HEK293 (cell line): ENCODE measurements around the gene CCDC149.

Experiments
- CTCF ChIA-PET: fragments of 350-600 bp; formaldehyde crosslinking; extraction: SDS; loops from one replicate; lab custom pipeline; 2021; ENCODE audit warnings: antibody characterized with exemption; lab: Yijun Ruan, JAX
- POLR2A ChIA-PET: fragments of 300-600 bp; formaldehyde crosslinking; extraction: SDS; loops from one replicate; lab custom pipeline; 2020; ENCODE audit warnings: antibody characterized with exemption, inconsistent platforms; lab: Yijun Ruan, JAX
- H3K27ac ChIP-seq: fragments of 200-500 bp; sonication (Bioruptor generic); 2 replicates; pipeline ENCODE4 v1.5.1; 2014; ENCODE audit warnings: low read depth, low read length, control low read depth, inconsistent platforms; ENCODE audit errors: extremely low read depth
- H3K36me3 ChIP-seq, 2 experiments: fragments of 200-500 bp in 1 of 2; sonication (Bioruptor generic) in 1 of 2; 1 replicate in 1 of 2; 2 replicates in 1 of 2; pipeline ENCODE4 v1.5.1; 2014 to 2017; ENCODE audit warnings: inconsistent platforms in 2 of 2, low read length in 2 of 2; ENCODE audit not compliant: control insufficient read depth in 2 of 2, insufficient read depth in 1 of 2
- H3K4me1 ChIP-seq: fragments of 200-500 bp; sonication (Bioruptor generic); 2 replicates; pipeline ENCODE4 v1.5.1; 2014; ENCODE audit warnings: mild to moderate bottlenecking, low read length, inconsistent platforms; ENCODE audit not compliant: control insufficient read depth, insufficient read depth
- H3K4me3 ChIP-seq: 2 replicates; pipeline ENCODE4 v1.5.1; 2011; ENCODE audit warnings: low read depth, mild to moderate bottlenecking, control low read depth, low read length, moderate library complexity
- H3K9me3 ChIP-seq: fragments of 200-500 bp; sonication (Bioruptor generic); 2 replicates; pipeline ENCODE4 v1.5.1; 2014; ENCODE audit warnings: low read depth, low read length, inconsistent platforms; ENCODE audit not compliant: control insufficient read depth, insufficient read depth
- BCL11B ChIP-seq: fragments of 450-650 bp; formaldehyde crosslinking; IDR thresholded peaks from 2 replicates; pipeline ENCODE4 v1.5.1; 2016; ENCODE audit warnings: low read depth, missing biosample characterization, missing genetic modification characterization
- FEZF1 ChIP-seq: fragments of 450-650 bp; formaldehyde crosslinking; IDR thresholded peaks from 2 replicates; pipeline ENCODE4 v1.5.1; 2016; ENCODE audit warnings: missing biosample characterization, missing genetic modification characterization
- GLIS1 ChIP-seq: fragments of 450-650 bp; formaldehyde crosslinking; IDR thresholded peaks from 2 replicates; pipeline ENCODE4 v1.5.1; 2016; ENCODE audit warnings: missing biosample characterization, missing genetic modification characterization
- OVOL3 ChIP-seq: fragments of 450-650 bp; formaldehyde crosslinking; IDR thresholded peaks from 2 replicates; pipeline ENCODE4 v1.5.1; 2016; ENCODE audit warnings: missing biosample characterization, missing genetic modification characterization
- SALL2 ChIP-seq: fragments of 450-650 bp; formaldehyde crosslinking; IDR thresholded peaks from 2 replicates; pipeline ENCODE4 v1.5.0; 2017; ENCODE audit warnings: missing biosample characterization, mild to moderate bottlenecking, missing genetic modification characterization, borderline replicate concordance
- TCF7L2 ChIP-seq: IDR thresholded peaks from 2 replicates; pipeline ENCODE4 v1.6.1; 2011; ENCODE audit warnings: low read depth, mild to moderate bottlenecking, inconsistent platforms, low read length, moderate library complexity, borderline replicate concordance
- ZBTB8A ChIP-seq: fragments of 450-650 bp; formaldehyde crosslinking; IDR thresholded peaks from 2 replicates; pipeline ENCODE4 v1.5.1; 2016; ENCODE audit warnings: missing biosample characterization, missing genetic modification characterization
- ZNF10 ChIP-seq: fragments of 450-650 bp; formaldehyde crosslinking; IDR thresholded peaks from 2 replicates; pipeline ENCODE4 v1.5.1; 2017; ENCODE audit warnings: missing biosample characterization, missing genetic modification characterization
- ZNF112 ChIP-seq: fragments of 450-650 bp; formaldehyde crosslinking; IDR thresholded peaks from 2 replicates; pipeline ENCODE4 v1.5.0; 2017; ENCODE audit warnings: missing biosample characterization, missing genetic modification characterization
- ZNF133 ChIP-seq: fragments of 450-650 bp; formaldehyde crosslinking; IDR thresholded peaks from 2 replicates; pipeline ENCODE4 v1.5.1; 2016; ENCODE audit warnings: missing biosample characterization, missing genetic modification characterization
- ZNF184 ChIP-seq: fragments of 450-650 bp; IDR thresholded peaks from 2 replicates; pipeline ENCODE4 v1.5.1; 2018; ENCODE audit warnings: missing biosample characterization, mild to moderate bottlenecking, missing genetic modification characterization
- ZNF223 ChIP-seq: fragments of 450-650 bp; formaldehyde crosslinking; IDR thresholded peaks from 2 replicates; pipeline ENCODE4 v1.5.1; 2016; ENCODE audit warnings: missing biosample characterization, missing genetic modification characterization
- ZNF585B ChIP-seq: fragments of 450-650 bp; formaldehyde crosslinking; IDR thresholded peaks from 2 replicates; pipeline ENCODE4 v1.5.1; 2016; ENCODE audit warnings: missing biosample characterization, missing genetic modification characterization
- ZNF624 ChIP-seq: fragments of 450-650 bp; formaldehyde crosslinking; IDR thresholded peaks from 2 replicates; pipeline ENCODE4 v1.5.1; 2017; ENCODE audit warnings: missing biosample characterization, missing genetic modification characterization
- ZNF658 ChIP-seq: fragments of 450-650 bp; formaldehyde crosslinking; IDR thresholded peaks from 2 replicates; pipeline ENCODE4; 2016; ENCODE audit warnings: missing biosample characterization, missing genetic modification characterization
- ZNF664 ChIP-seq: fragments of 450-650 bp; formaldehyde crosslinking; IDR thresholded peaks from 2 replicates; pipeline ENCODE4 v1.5.1; 2016; ENCODE audit warnings: missing biosample characterization, missing genetic modification characterization
- ZNF701 ChIP-seq: fragments of 450-650 bp; formaldehyde crosslinking; IDR thresholded peaks from 2 replicates; pipeline ENCODE4 v1.5.1; 2016; ENCODE audit warnings: missing biosample characterization, missing genetic modification characterization
- ZNF768 ChIP-seq: fragments of 450-650 bp; formaldehyde crosslinking; IDR thresholded peaks from 2 replicates; pipeline ENCODE4 v1.5.1; 2018; ENCODE audit warnings: missing biosample characterization, mild to moderate bottlenecking, missing genetic modification characterization
- ZNF785 ChIP-seq: fragments of 450-650 bp; formaldehyde crosslinking; IDR thresholded peaks from 2 replicates; pipeline ENCODE4 v1.5.1; 2016; ENCODE audit warnings: missing biosample characterization, missing genetic modification characterization
- TF ChIP-seq, protein P1 (sequence below): fragments of 450-650 bp; formaldehyde crosslinking; IDR thresholded peaks from 2 replicates; pipeline ENCODE4 v1.5.1; 2016; ENCODE audit warnings: missing biosample characterization, missing genetic modification characterization
- TF ChIP-seq, protein P2 (sequence below): fragments of 450-650 bp; formaldehyde crosslinking; IDR thresholded peaks from 2 replicates; pipeline ENCODE4 v1.5.1; 2016; ENCODE audit warnings: missing biosample characterization, missing genetic modification characterization
- TF ChIP-seq, protein P3 (sequence below): fragments of 450-650 bp; formaldehyde crosslinking; IDR thresholded peaks from 2 replicates; pipeline ENCODE4 v1.5.1; 2016; ENCODE audit warnings: missing biosample characterization, missing genetic modification characterization
- TF ChIP-seq, protein P4 (sequence below): sonication (generic); formaldehyde crosslinking; IDR thresholded peaks from 2 replicates; pipeline ENCODE4 v1.8.1; 2022; ENCODE audit warnings: mild to moderate bottlenecking, moderate library complexity, missing genetic modification reagents
- TF ChIP-seq, protein P5 (sequence below): fragments of 450-650 bp; IDR thresholded peaks from 2 replicates; pipeline ENCODE4 v1.5.1; 2018; ENCODE audit warnings: missing biosample characterization, missing genetic modification characterization
- TF ChIP-seq, protein P6 (sequence below): fragments of 450-650 bp; formaldehyde crosslinking; IDR thresholded peaks from 2 replicates; pipeline ENCODE4 v1.5.1; 2016; ENCODE audit warnings: missing biosample characterization, missing genetic modification characterization

CCDC149 gene

DNA sequence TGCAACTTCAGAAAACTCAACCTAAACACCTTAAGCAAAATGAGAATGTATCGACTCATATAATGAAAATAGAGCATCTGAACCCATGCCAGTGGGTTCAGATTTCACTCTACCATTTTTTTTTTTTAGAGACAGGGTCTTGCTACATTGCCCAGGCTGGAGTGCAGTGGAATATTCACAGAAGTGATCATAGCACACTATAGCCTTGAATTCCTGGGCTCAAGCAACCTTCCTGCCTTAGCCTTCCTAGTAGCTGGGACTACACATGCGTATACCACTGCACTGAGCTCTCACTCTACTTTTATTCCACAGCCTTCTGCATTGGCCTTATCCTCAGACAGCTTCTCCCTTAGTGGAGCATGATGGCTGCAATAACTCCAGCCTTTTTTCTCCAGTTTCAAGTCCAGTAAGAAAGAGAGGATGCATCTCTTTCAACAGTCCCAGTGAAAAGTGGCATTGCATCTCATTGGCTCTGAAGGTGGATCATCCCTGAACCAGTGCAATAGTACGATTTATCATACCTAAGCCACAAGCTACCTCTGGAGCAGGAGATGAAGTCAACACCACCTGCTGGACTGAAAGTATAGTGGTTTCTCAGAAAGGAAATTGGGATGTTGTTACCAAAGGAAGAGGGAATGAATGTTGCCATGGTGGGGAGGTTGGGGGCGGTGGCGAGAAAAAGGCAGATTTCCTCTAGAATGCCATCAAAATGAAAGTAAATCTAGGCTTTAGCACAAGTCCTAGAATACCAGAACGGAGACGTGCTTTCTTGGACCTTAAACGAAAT, 119.4 kb downstream of the CCDC149 start:
- Histone ChIP-seq H3K36me3 (no peaks in the 10 kb centered on the region), H3K9me3 (no peaks in the 10 kb centered on the region), H3K4me3 (no peak overlapping the region), H3K4me1 (no peaks in the 10 kb centered on the region), H3K27ac (no peak overlapping the region)
- ChIA-PET CTCF (interaction anchor here (0.6 to 1.2 kb wide), 2 partner anchors 11 to 760 kb away, joined by 3 read pairs; no protein-coding TSS in a partner anchor), POLR2A (no interaction called here)
- TF ChIP-seq ZNF10 (tag by site-specific recombination): no peak
- no peak for TF ChIP-seq FEZF1 (tag by site-specific recombination)
- TF ChIP-seq ZNF658 (tag by site-specific recombination): no peak
- no peak for TF ChIP-seq ZNF112
- no peak for TF ChIP-seq ZNF785 (tag by site-specific recombination)
- TF ChIP-seq, protein P1, sequence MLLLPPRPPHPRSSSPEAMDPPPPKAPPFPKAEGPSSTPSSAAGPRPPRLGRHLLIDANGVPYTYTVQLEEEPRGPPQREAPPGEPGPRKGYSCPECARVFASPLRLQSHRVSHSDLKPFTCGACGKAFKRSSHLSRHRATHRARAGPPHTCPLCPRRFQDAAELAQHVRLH (tag by site-specific recombination): no peak
- no peak for TF ChIP-seq BCL11B (tag by site-specific recombination)

- CTCF ChIA-PET: interaction anchor here (1.2 kb wide), 1 partner anchor 10 kb away, joined by 3 read pairs; no protein-coding TSS in a partner anchor
- TF ChIP-seq ZNF133 (tag by site-specific recombination) (no peak), ZNF624 (tag by site-specific recombination) (no peak), ZNF585B (tag by site-specific recombination) (no peak), OVOL3 (tag by site-specific recombination) (no peak), ZNF184 (tag by site-specific recombination) (no peak), GLIS1 (no peak)
- TF ChIP-seq, protein P2, sequence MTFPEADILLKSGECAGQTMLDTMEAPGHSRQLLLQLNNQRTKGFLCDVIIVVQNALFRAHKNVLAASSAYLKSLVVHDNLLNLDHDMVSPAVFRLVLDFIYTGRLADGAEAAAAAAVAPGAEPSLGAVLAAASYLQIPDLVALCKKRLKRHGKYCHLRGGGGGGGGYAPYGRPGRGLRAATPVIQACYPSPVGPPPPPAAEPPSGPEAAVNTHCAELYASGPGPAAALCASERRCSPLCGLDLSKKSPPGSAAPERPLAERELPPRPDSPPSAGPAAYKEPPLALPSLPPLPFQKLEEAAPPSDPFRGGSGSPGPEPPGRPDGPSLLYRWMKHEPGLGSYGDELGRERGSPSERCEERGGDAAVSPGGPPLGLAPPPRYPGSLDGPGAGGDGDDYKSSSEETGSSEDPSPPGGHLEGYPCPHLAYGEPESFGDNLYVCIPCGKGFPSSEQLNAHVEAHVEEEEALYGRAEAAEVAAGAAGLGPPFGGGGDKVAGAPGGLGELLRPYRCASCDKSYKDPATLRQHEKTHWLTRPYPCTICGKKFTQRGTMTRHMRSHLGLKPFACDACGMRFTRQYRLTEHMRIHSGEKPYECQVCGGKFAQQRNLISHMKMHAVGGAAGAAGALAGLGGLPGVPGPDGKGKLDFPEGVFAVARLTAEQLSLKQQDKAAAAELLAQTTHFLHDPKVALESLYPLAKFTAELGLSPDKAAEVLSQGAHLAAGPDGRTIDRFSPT: no peak
- H3K4me1 ChIP-seq: no peaks in the 10 kb centered on the region
- POLR2A ChIA-PET: no interaction called here
- no peak overlapping the region for H3K4me3 ChIP-seq
- H3K36me3 ChIP-seq: no peaks in the 10 kb centered on the region
- no peak overlapping the region for H3K27ac ChIP-seq
- H3K9me3 ChIP-seq: no peaks in the 10 kb centered on the region
These were observed 120.3 kb downstream of the CCDC149 start for GRCh38 chr4:24792552-24792951.

DNA sequence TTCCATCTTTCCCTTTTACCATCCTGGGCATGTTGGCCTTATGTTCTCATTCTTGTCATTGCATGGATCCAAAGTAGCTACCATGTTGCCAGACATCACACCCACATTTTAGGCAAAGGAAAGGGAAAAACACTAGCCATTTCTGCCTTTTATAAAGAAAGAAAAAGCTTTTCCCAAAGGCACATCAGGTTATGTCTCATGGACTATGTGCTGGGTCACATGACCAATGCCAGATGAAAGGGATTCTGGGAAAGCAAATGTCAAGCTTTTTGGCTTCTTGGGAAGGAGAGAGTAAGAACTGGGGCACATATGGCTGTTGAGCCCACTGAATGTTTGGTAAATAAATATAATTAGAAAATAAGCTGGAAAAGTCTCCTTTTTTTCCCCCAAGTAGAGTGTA, 121.8 kb downstream of the CCDC149 start:
- POLR2A ChIA-PET: no interaction called here
- no peaks in the 10 kb centered on the region for H3K4me1 ChIP-seq
- TF ChIP-seq ZNF664 (tag by site-specific recombination) (no peak), ZBTB8A (tag by site-specific recombination) (no peak), TCF7L2 (no peak), ZNF768 (no peak), ZNF223 (no peak), SALL2 (tag by site-specific recombination) (no peak), ZNF701 (tag by site-specific recombination) (no peak)
- TF ChIP-seq, protein P3, sequence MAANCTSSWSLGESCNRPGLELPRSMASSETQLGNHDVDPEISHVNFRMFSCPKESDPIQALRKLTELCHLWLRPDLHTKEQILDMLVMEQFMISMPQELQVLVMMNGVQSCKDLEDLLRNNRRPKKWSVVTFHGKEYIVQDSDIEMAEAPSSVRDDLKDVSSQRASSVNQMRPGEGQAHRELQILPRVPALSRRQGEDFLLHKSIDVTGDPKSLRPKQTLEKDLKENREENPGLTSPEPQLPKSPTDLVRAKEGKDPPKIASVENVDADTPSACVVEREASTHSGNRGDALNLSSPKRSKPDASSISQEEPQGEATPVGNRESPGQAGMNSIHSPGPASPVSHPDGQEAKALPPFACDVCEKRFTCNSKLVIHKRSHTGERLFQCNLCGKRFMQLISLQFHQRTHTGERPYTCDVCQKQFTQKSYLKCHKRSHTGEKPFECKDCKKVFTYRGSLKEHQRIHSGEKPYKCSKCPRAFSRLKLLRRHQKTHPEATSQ (tag by site-specific recombination): no peak
- TF ChIP-seq, protein P4, sequence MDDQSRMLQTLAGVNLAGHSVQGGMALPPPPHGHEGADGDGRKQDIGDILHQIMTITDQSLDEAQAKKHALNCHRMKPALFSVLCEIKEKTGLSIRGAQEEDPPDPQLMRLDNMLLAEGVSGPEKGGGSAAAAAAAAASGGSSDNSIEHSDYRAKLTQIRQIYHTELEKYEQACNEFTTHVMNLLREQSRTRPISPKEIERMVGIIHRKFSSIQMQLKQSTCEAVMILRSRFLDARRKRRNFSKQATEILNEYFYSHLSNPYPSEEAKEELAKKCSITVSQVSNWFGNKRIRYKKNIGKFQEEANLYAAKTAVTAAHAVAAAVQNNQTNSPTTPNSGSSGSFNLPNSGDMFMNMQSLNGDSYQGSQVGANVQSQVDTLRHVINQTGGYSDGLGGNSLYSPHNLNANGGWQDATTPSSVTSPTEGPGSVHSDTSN (CRISPR knock-in tag): no peak
- TF ChIP-seq, protein P5, sequence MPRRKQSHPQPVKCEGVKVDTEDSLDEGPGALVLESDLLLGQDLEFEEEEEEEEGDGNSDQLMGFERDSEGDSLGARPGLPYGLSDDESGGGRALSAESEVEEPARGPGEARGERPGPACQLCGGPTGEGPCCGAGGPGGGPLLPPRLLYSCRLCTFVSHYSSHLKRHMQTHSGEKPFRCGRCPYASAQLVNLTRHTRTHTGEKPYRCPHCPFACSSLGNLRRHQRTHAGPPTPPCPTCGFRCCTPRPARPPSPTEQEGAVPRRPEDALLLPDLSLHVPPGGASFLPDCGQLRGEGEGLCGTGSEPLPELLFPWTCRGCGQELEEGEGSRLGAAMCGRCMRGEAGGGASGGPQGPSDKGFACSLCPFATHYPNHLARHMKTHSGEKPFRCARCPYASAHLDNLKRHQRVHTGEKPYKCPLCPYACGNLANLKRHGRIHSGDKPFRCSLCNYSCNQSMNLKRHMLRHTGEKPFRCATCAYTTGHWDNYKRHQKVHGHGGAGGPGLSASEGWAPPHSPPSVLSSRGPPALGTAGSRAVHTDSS (tag by site-specific recombination): no peak
- TF ChIP-seq, protein P6, sequence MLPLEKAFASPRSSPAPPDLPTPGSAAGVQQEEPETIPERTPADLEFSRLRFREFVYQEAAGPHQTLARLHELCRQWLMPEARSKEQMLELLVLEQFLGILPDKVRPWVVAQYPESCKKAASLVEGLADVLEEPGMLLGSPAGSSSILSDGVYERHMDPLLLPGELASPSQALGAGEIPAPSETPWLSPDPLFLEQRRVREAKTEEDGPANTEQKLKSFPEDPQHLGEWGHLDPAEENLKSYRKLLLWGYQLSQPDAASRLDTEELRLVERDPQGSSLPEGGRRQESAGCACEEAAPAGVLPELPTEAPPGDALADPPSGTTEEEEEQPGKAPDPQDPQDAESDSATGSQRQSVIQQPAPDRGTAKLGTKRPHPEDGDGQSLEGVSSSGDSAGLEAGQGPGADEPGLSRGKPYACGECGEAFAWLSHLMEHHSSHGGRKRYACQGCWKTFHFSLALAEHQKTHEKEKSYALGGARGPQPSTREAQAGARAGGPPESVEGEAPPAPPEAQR (tag by site-specific recombination): no peak
- TF ChIP-seq, all 188 proteins: peak for 0
- no peak overlapping the region for H3K27ac ChIP-seq
- H3K36me3 ChIP-seq: no peaks in the 10 kb centered on the region
- CTCF ChIA-PET: no interaction called here
- no peak overlapping the region for H3K4me3 ChIP-seq
- H3K9me3 ChIP-seq: no peaks in the 10 kb centered on the region
